Subcutaneous preadipocyte (primary cell): ENCODE measurements around the gene USP13. TPM values are rescaled to one million over a fixed set of nuclear protein-coding genes. Genes with fewer than 3 reads are reported as not detected.

Source experiments
- small RNA-seq: library from RNA; depleted of rRNA; stranded (forward); fragments of <200 nt; gene quantifications from one replicate; pipeline ENCODE3, GENCODE V24; 2012
- total RNA-seq: library from RNA; depleted of rRNA; stranded (reverse); fragments of >200 nt; gene quantifications from 2 replicates; pipeline ENCODE4 v1.2.3, GENCODE V29; 2012

Gene USP13
- 9.2 and 14.3 TPM in 2 replicates for total RNA-seq

GRCh38 chr3:179652447-179653095 is at the start of gene USP13:
Gene USP13, plus strand, starts transcription at chr3:179653040. Its CDS starts 186 bp downstream, at chr3:179653226.

GRCh38 chr3:179604321-179605078 is 48.3 kb upstream of the USP13 start, which contains the start of the genes MRPL47 and NDUFB5:
Gene MRPL47, minus strand, starts transcription at chr3:179604638. Its CDS starts 14 bp downstream, at chr3:179604624.
Gene NDUFB5, plus strand, starts transcription at chr3:179604794. Its CDS starts 22 bp downstream, at chr3:179604816.

Small RNA genes within 50 kb of the gene (small RNA-seq; reads per million reads assigned to genes)
- not detected for gene RF01210

Other genes with a start within 250 kb of the USP13 start
- 55.5 and 83.7 TPM in 2 replicates for gene GNB4, start 201.6 kb upstream of the USP13 start, total RNA-seq
- gene ACTL6A, start 90.1 kb upstream of the USP13 start, total RNA-seq = 35.6 and 49.7 TPM in 2 replicates
- gene MRPL47, start 48.4 kb upstream of the USP13 start, total RNA-seq = 35.6 and 36.9 TPM in 2 replicates
- gene NDUFB5, start 48.2 kb upstream of the USP13 start, total RNA-seq = 69.2 and 88.9 TPM in 2 replicates